Prostate gland (tissue), 2 donors: Measurements from ENCODE around the gene KIAA0232. TPM values are rescaled to one million over a fixed set of nuclear protein-coding genes. Genes with fewer than 3 reads are reported as not detected.

ENCODE experiments used
- DNase-seq: peaks from one replicate; pipeline ENCODE4 v3.0.0-alpha.2; 2019; ENCODE audit warnings: low spot score
- H3K27ac ChIP-seq, 2 donors: fragments of 200-600 bp; sonication (generic); 2 replicates each; pipeline ENCODE4 v1.5.1; 2017 to 2019
- H3K27me3 ChIP-seq: fragments of 200-600 bp; sonication (generic); replicated peaks from 2 replicates; pipeline ENCODE4 v1.5.1; 2019; ENCODE audit not compliant: insufficient read depth
- H3K36me3 ChIP-seq, 2 donors: fragments of 200-600 bp; sonication (generic); 1 replicate in 1 of 2; 2 replicates in 1 of 2; pipeline versions ENCODE4 v1.5.1 to v1.8.1; 2017 to 2019
- H3K4me1 ChIP-seq: fragments of 200-600 bp; sonication (generic); replicated peaks from 2 replicates; pipeline ENCODE4 v1.5.1; 2019
- H3K4me3 ChIP-seq, 2 donors: fragments of 200-600 bp; sonication (generic); 2 replicates each; pipeline ENCODE4 v1.5.1; 2017 to 2019
- H3K9me3 ChIP-seq: fragments of 200-600 bp; sonication (generic); 2 replicates; pipeline ENCODE4 v1.5.1; 2017
- CTCF ChIP-seq, 4 experiments: fragments of 200-600 bp in 2 of 4; fragments of 450-650 bp in 2 of 4; sonication (generic) in 2 of 4; IDR thresholded peaks; 1 replicate in 3 of 4; 2 replicates in 1 of 4; pipeline ENCODE4 v1.5.1; 2016 to 2019; ENCODE audit warnings: antibody characterized with exemption in 4 of 4, mild to moderate bottlenecking in 2 of 4, moderate library complexity in 2 of 4
- POLR2A ChIP-seq: fragments of 450-650 bp; IDR thresholded peaks from one replicate; pipeline ENCODE4 v1.6.1; 2016; ENCODE audit warnings: antibody characterized with exemption, mild to moderate bottlenecking
- POLR2AphosphoS5 ChIP-seq: sonication (generic); formaldehyde crosslinking; IDR thresholded peaks from one replicate; pipeline ENCODE4 v1.6.1; 2017; ENCODE audit warnings: antibody characterized with exemption
- whole genome bisulfite sequencing: methylation state at CpG from one replicate; pipeline ENCODE4 v1.1.5; 2018; 5-methylcytosine and 5-hydroxymethylcytosine counted together
- intact Hi-C: fragments of 100-400 bp; cut with DNase I; formaldehyde crosslinking; loops from one replicate; pipeline ENCODE4 v1.14.2; 2022
- total RNA-seq, 2 donors: library from RNA; depleted of rRNA; stranded (reverse); fragments of >200 nt; gene quantifications; one replicate each; pipeline ENCODE4 v1.1.0, GENCODE V29; 2016

The KIAA0232 gene
- total RNA-seq, 2 donors from 2014 or later, result 35.3 to 42.1 TPM

DNA sequence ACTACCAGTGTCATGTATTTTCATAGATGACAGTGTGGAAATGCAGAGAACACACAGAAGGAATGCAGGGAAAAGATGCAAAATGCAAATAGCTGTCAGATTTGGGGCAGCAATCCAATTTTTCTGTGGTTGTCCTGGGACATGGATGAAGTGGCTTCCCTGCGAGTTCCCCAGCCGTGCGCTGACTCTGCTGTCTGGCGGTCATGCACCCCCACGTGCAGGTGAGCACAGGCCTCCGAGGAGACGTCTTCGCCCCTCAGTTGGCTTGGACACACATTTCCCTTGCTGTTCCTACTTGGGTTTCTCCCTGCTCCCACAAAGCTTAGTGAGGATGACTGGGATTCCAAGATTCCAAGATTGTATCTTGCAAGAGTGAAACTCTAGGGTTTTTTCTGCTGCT lies 42.2 kb upstream of the KIAA0232 start:
- Histone ChIP-seq H3K27me3 (no peaks in the 10 kb centered on the region), H3K4me1 (no peaks in the 10 kb centered on the region), H3K4me3 (no peak overlapping the region), H3K36me3 (no peaks in the 10 kb centered on the region), H3K27ac (no peak overlapping the region), H3K9me3 (no peaks in the 10 kb centered on the region)
- TF ChIP-seq POLR2AphosphoS5 (no peak), POLR2A (no peak), CTCF (IDR thresholded peaks at IDR 0.05) (no peak)
- WGBS, result 88% methylated on average over 8 of the region's 8 CpGs
- intact Hi-C loops, result no loop called here
- DNase-seq, result no peak

DNA sequence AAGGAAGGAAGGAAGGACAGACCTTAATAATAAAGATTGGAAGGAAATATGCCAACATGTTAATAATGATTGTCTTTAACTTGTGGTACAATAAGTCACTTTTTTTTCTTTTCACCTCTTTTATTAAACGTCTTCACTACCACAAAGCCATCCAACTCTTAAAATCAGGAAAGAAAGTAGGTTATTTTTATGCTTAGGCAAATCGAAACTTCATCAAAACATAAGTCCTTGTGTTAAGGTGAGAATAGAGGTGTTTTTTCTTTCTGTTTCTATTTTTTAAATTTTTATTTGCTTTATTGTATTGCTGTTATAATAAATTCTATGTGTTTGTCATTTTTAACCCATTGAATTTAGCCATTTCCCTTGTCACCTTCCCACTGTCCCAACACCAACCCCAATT lies 40.0 kb upstream of the KIAA0232 start:
- no peaks in the 10 kb centered on the region for H3K36me3 ChIP-seq
- no peak for DNase-seq
- no peak for TF ChIP-seq POLR2AphosphoS5
- TF ChIP-seq POLR2A, result no peak
- no peak for TF ChIP-seq CTCF (IDR thresholded peaks at IDR 0.05)
- 73% methylated on average over 2 of the region's 2 CpGs for WGBS
- no peaks in the 10 kb centered on the region for H3K27me3 ChIP-seq
- no peaks in the 10 kb centered on the region for H3K9me3 ChIP-seq
- no peak overlapping the region for H3K27ac ChIP-seq
- intact Hi-C loops, result no loop called here
- no peak overlapping the region for H3K4me3 ChIP-seq
- H3K4me1 ChIP-seq, result peaks cover 10% of the 10 kb centered on the region

DNA sequence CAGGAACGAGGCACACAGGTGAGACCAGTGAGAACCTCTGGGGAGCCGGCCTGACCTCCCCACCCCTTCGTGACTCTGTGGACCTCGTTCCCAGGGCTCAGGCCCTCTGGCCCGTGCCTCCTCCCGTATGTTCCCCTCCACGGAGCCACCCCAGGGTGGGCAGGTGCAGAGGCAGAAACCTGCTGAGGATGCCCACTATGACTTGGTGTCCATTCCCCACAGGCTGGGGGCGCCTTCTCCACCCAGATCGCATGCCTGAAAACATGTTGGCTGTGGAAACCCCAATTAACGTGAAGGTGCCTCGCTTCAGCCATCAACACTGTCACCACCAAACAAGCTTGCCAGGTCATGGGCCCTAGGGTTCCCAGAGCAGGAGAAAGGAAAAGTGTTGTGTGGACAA lies 39.5 kb upstream of the KIAA0232 start:
- 80% methylated on average over 11 of the region's 11 CpGs for WGBS

GRCh38 chr4:6746721-6747293 lies 35.7 kb upstream of the KIAA0232 start:
- Histone ChIP-seq H3K9me3 (no peaks in the 10 kb centered on the region), H3K4me3 (no peak overlapping the region), H3K27ac (peak overlapping the region; percentile 72 to 83), H3K27me3 (no peaks in the 10 kb centered on the region), H3K36me3 (no peaks in the 10 kb centered on the region), H3K4me1 (peaks cover 39% of the 10 kb centered on the region)
- 28% methylated on average over 19 of the region's 20 CpGs for WGBS
- DNase-seq, result peak; percentile 87
- intact Hi-C loops, result no loop called here
- TF ChIP-seq POLR2A (no peak), POLR2AphosphoS5 (peak; percentile 74), CTCF (IDR thresholded peaks at IDR 0.05) (no peak)

More for the DNA sequence above, 39.5 kb upstream of the KIAA0232 start:
- DNase-seq, result no peak
- TF ChIP-seq POLR2AphosphoS5 (no peak), POLR2A (no peak), CTCF (IDR thresholded peaks at IDR 0.05) (no peak)
- no peaks in the 10 kb centered on the region for H3K27me3 ChIP-seq
- intact Hi-C loops, result no loop called here
- no peak overlapping the region for H3K27ac ChIP-seq
- H3K9me3 ChIP-seq, result no peaks in the 10 kb centered on the region
- no peak overlapping the region for H3K4me3 ChIP-seq
- H3K36me3 ChIP-seq, result no peaks in the 10 kb centered on the region
- H3K4me1 ChIP-seq, result peaks cover 15% of the 10 kb centered on the region

- Histone ChIP-seq H3K9me3 (no peaks in the 10 kb centered on the region), H3K27ac (peak overlapping the region; percentile 72 to 83), H3K4me3 (no peak overlapping the region), H3K4me1 (peaks cover 39% of the 10 kb centered on the region), H3K36me3 (no peaks in the 10 kb centered on the region), H3K27me3 (no peaks in the 10 kb centered on the region)
- 41% methylated on average over 11 of the region's 11 CpGs for WGBS
- intact Hi-C loops, result no loop called here
- DNase-seq, result peak; percentile 63
- no peak for TF ChIP-seq POLR2A
These were observed 35.1 kb upstream of the KIAA0232 start for GRCh38 chr4:6747294-6748051.
